Activated CD4-positive, alpha-beta T cell treated with anti-CD3 and anti-CD28 coated beads, Interleukin-2, amount 10 ng/mL, durations not matched to agents 7 days and 5 days (primary cell): ENCODE results near the gene OGFOD2. TPM values are rescaled to one million over a fixed set of nuclear protein-coding genes. Genes with fewer than 3 reads are reported as not detected.

Source experiments
- CTCF ChIA-PET: fragments of 350-600 bp; sonication (Branson Sonifier 250); formaldehyde crosslinking; loops from one replicate; lab custom pipeline; 2021; ENCODE audit warnings: antibody characterized with exemption; lab: Charles Lee
- POLR2A ChIA-PET: fragments of 350-600 bp; sonication (Branson Sonifier 250); formaldehyde crosslinking; loops from one replicate; lab custom pipeline; 2021; ENCODE audit warnings: antibody characterized with exemption; lab: Charles Lee
- DNase-seq: peaks from one replicate; pipeline ENCODE4 v3.0.0-alpha.2; 2020
- H3K27ac Mint-ChIP-seq: one replicate; pipeline ENCODE4 v1.8.0; 2021; ENCODE audit warnings: mild to moderate bottlenecking, moderate library complexity, mixed read lengths
- H3K27me3 Mint-ChIP-seq: one replicate; pipeline ENCODE4 v1.8.0; 2021; ENCODE audit warnings: mixed read lengths
- H3K36me3 Mint-ChIP-seq: one replicate; pipeline ENCODE4 v1.8.0; 2021; ENCODE audit warnings: low read depth, mixed read lengths
- H3K4me1 Mint-ChIP-seq: one replicate; pipeline ENCODE4 v1.8.0; 2021; ENCODE audit warnings: mixed read lengths
- H3K4me3 Mint-ChIP-seq: one replicate; pipeline ENCODE4 v1.8.0; 2021; ENCODE audit warnings: mild to moderate bottlenecking, moderate library complexity, mixed read lengths
- H3K9me3 Mint-ChIP-seq: one replicate; pipeline ENCODE4 v1.8.0; 2021; ENCODE audit warnings: mixed read lengths
- total RNA-seq, 2 experiments: library from RNA; stranded (reverse); gene quantifications; one replicate each; pipeline ENCODE4 v1.2.3, GENCODE V29; 2021

OGFOD2 gene
- total RNA-seq, 2 experiments from 2014 or later: 25.3 to 25.9 TPM

GRCh38 chr12:122958198-122958888 lies 16.7 kb upstream of the OGFOD2 start:
- DNase-seq: no peak
- CTCF ChIA-PET: interaction anchor here (0.5 kb wide), 1 partner anchor 56 kb away, joined by 3 read pairs; no protein-coding TSS in a partner anchor
- no peaks in the 10 kb centered on the region for H3K36me3 Mint-ChIP-seq
- H3K27me3 Mint-ChIP-seq: no peaks in the 10 kb centered on the region
- peaks cover 3% of the 10 kb centered on the region for H3K4me1 Mint-ChIP-seq
- POLR2A ChIA-PET: no interaction called here
- no peaks in the 10 kb centered on the region for H3K9me3 Mint-ChIP-seq
- H3K27ac Mint-ChIP-seq: no peak overlapping the region
- no peak overlapping the region for H3K4me3 Mint-ChIP-seq

- ChIA-PET CTCF (no interaction called here), POLR2A (no interaction called here)
- H3K27ac Mint-ChIP-seq: no peak overlapping the region
- no peak overlapping the region for H3K4me3 Mint-ChIP-seq
- peaks cover 3% of the 10 kb centered on the region for H3K4me1 Mint-ChIP-seq
- no peaks in the 10 kb centered on the region for H3K27me3 Mint-ChIP-seq
- H3K36me3 Mint-ChIP-seq: no peaks in the 10 kb centered on the region
- no peak for DNase-seq
- no peaks in the 10 kb centered on the region for H3K9me3 Mint-ChIP-seq
Measured at GRCh38 chr12:122959566-122960192, 15.4 kb upstream of the OGFOD2 start.

GRCh38 chr12:122960193-122960569 lies 14.9 kb upstream of the OGFOD2 start:
- Mint-ChIP-seq H3K9me3 (no peaks in the 10 kb centered on the region), H3K4me3 (no peak overlapping the region), H3K4me1 (peaks cover 6% of the 10 kb centered on the region), H3K27ac (no peak overlapping the region), H3K27me3 (no peaks in the 10 kb centered on the region), H3K36me3 (no peaks in the 10 kb centered on the region)
- ChIA-PET CTCF (no interaction called here), POLR2A (no interaction called here)
- no peak for DNase-seq

GRCh38 chr12:122961531-122962329 lies 13.3 kb upstream of the OGFOD2 start:
- H3K27me3 Mint-ChIP-seq: no peaks in the 10 kb centered on the region
- H3K36me3 Mint-ChIP-seq: no peaks in the 10 kb centered on the region
- POLR2A ChIA-PET: no interaction called here
- H3K4me1 Mint-ChIP-seq: peaks cover 10% of the 10 kb centered on the region
- CTCF ChIA-PET: interaction anchor here (0.9 kb wide), 1 partner anchor 22 kb away, joined by 3 read pairs; no protein-coding TSS in a partner anchor
- H3K4me3 Mint-ChIP-seq: no peak overlapping the region
- H3K27ac Mint-ChIP-seq: no peak overlapping the region
- H3K9me3 Mint-ChIP-seq: no peaks in the 10 kb centered on the region
- no peak for DNase-seq

GRCh38 chr12:122963941-122964265 lies 11.1 kb upstream of the OGFOD2 start:
- H3K27me3 Mint-ChIP-seq: no peaks in the 10 kb centered on the region
- peaks cover 14% of the 10 kb centered on the region for H3K4me1 Mint-ChIP-seq
- POLR2A ChIA-PET: no interaction called here
- H3K36me3 Mint-ChIP-seq: no peaks in the 10 kb centered on the region
- H3K27ac Mint-ChIP-seq: no peak overlapping the region
- no peak overlapping the region for H3K4me3 Mint-ChIP-seq
- no peak for DNase-seq
- H3K9me3 Mint-ChIP-seq: no peaks in the 10 kb centered on the region
- CTCF ChIA-PET: interaction anchor here (1.0 kb wide), 1 partner anchor 11 kb away, joined by 4 read pairs; the partner anchor contains the start of gene OGFOD2

- H3K27me3 Mint-ChIP-seq: no peaks in the 10 kb centered on the region
- peak overlapping the region; percentile 64 for H3K4me3 Mint-ChIP-seq
- CTCF ChIA-PET: interaction anchor here (0.7 to 1.2 kb wide), 3 partner anchors 10 to 111 kb away, joined by 3 to 4 read pairs (median 4); partner anchors contain the start of gene OGFOD2
- no peaks in the 10 kb centered on the region for H3K9me3 Mint-ChIP-seq
- POLR2A ChIA-PET: no interaction called here
- DNase-seq: no peak
- no peaks in the 10 kb centered on the region for H3K36me3 Mint-ChIP-seq
- peaks cover 14% of the 10 kb centered on the region for H3K4me1 Mint-ChIP-seq
- no peak overlapping the region for H3K27ac Mint-ChIP-seq
Measured at GRCh38 chr12:122964439-122965257, 10.4 kb upstream of the OGFOD2 start.

GRCh38 chr12:122965321-122965751 lies 9.7 kb upstream of the OGFOD2 start:
- ChIA-PET POLR2A (interaction anchor here (0.6 kb wide), 1 partner anchor 781 kb away, joined by 3 read pairs; no protein-coding TSS in a partner anchor), CTCF (interaction anchor here (0.7 to 1.5 kb wide), 3 partner anchors 11 to 112 kb away, joined by 3 to 4 read pairs (median 4); no protein-coding TSS in a partner anchor)
- H3K4me3 Mint-ChIP-seq: peak overlapping the region; percentile 64
- no peak overlapping the region for H3K27ac Mint-ChIP-seq
- H3K36me3 Mint-ChIP-seq: no peaks in the 10 kb centered on the region
- H3K4me1 Mint-ChIP-seq: peaks cover 14% of the 10 kb centered on the region
- no peaks in the 10 kb centered on the region for H3K27me3 Mint-ChIP-seq
- no peaks in the 10 kb centered on the region for H3K9me3 Mint-ChIP-seq
- no peak for DNase-seq

GRCh38 chr12:122965851-122966742 lies 8.9 kb upstream of the OGFOD2 start, which contains the start of gene ABCB9:
Gene ABCB9, minus strand, starts transcription at chr12:122966463. Its CDS starts 6,228 bp downstream, at chr12:122960235.
- POLR2A ChIA-PET: interaction anchor here (0.6 kb wide), 2 partner anchors 399 to 782 kb away, joined by 3 to 4 read pairs; no protein-coding TSS in a partner anchor
- peak within 1 kb of the TSS; percentile 36 for H3K27ac Mint-ChIP-seq
- peak; percentile 95 for DNase-seq
- no peaks in the 10 kb centered on the region for H3K27me3 Mint-ChIP-seq
- H3K4me3 Mint-ChIP-seq: peak within 1 kb of the TSS; percentile 64
- H3K9me3 Mint-ChIP-seq: no peaks in the 10 kb centered on the region
- H3K36me3 Mint-ChIP-seq: no peaks in the 10 kb centered on the region
- CTCF ChIA-PET: interaction anchor here (0.7 to 1.9 kb wide), 4 partner anchors 10 to 61 kb away, joined by 4 to 8 read pairs (median 4); no protein-coding TSS in a partner anchor
- peaks cover 14% of the 10 kb centered on the region for H3K4me1 Mint-ChIP-seq

GRCh38 chr12:122966743-122967550 lies 8.1 kb upstream of the OGFOD2 start:
- no peak for DNase-seq
- no peaks in the 10 kb centered on the region for H3K36me3 Mint-ChIP-seq
- CTCF ChIA-PET: interaction anchor here (0.6 to 1.9 kb wide), 7 partner anchors 11 to 195 kb away, joined by 3 to 8 read pairs (median 4); no protein-coding TSS in a partner anchor
- peaks cover 14% of the 10 kb centered on the region for H3K4me1 Mint-ChIP-seq
- peak overlapping the region; percentile 36 for H3K27ac Mint-ChIP-seq
- POLR2A ChIA-PET: interaction anchor here (0.6 kb wide), 2 partner anchors 399 to 401 kb away, joined by 4 to 5 read pairs; no protein-coding TSS in a partner anchor
- peak overlapping the region; percentile 1 for H3K4me3 Mint-ChIP-seq
- no peaks in the 10 kb centered on the region for H3K27me3 Mint-ChIP-seq
- no peaks in the 10 kb centered on the region for H3K9me3 Mint-ChIP-seq

GRCh38 chr12:122968104-122968503 lies 6.9 kb upstream of the OGFOD2 start:
- H3K4me3 Mint-ChIP-seq: no peak overlapping the region
- DNase-seq: no peak
- no peaks in the 10 kb centered on the region for H3K36me3 Mint-ChIP-seq
- H3K27me3 Mint-ChIP-seq: no peaks in the 10 kb centered on the region
- ChIA-PET POLR2A (no interaction called here), CTCF (interaction anchor here (0.9 to 1.6 kb wide), 4 partner anchors 17 to 108 kb away, joined by 3 read pairs; no protein-coding TSS in a partner anchor)
- no peak overlapping the region for H3K27ac Mint-ChIP-seq
- H3K4me1 Mint-ChIP-seq: peaks cover 14% of the 10 kb centered on the region
- H3K9me3 Mint-ChIP-seq: no peaks in the 10 kb centered on the region
